Measurements from ENCODE around the gene ACVR1.
A peak's percentile ranks its signal among the peaks of the same experiment; 100 is the strongest.

GRCh38 chr2:157809212-157809611 is 66.9 kb downstream of the ACVR1 start:
- no peak for TF ChIP-seq RARB (CRISPR knock-in tag; IDR thresholded peaks at IDR 0.05)
- TF ChIP-seq ZFP30 (CRISPR knock-in tag; IDR thresholded peaks at IDR 0.05) = no peak
- TF ChIP-seq CSRNP3 (CRISPR knock-in tag; IDR thresholded peaks at IDR 0.05) = no peak
- TF ChIP-seq BACH2 (CRISPR knock-in tag; IDR thresholded peaks at IDR 0.05; ENCODE audit: borderline replicate concordance) = no peak
- peak; percentile 56; the same call in 1 of the 2 replicates for TF ChIP-seq ZFP3 (CRISPR knock-in tag; IDR thresholded peaks at IDR 0.05)
- no peak for TF ChIP-seq ZNF8 (CRISPR knock-in tag; IDR thresholded peaks at IDR 0.05)
- peak; percentile 40; the same call in 1 of the 2 replicates for TF ChIP-seq TOX (CRISPR knock-in tag; IDR thresholded peaks at IDR 0.05; ENCODE audit: borderline replicate concordance)
- no peak for TF ChIP-seq GLIS3 (CRISPR knock-in tag; IDR thresholded peaks at IDR 0.05)
- TF ChIP-seq ZNF565 (CRISPR knock-in tag; conservative IDR thresholded peaks at IDR 0.05; ENCODE audit: low read depth) = no peak
- TF ChIP-seq SNAI2 (CRISPR knock-in tag; IDR thresholded peaks at IDR 0.05) = 0 out of 2 replicates have a peak, but pooled peaks have one; percentile 56
- TF ChIP-seq PATZ1 (CRISPR knock-in tag; IDR thresholded peaks at IDR 0.05; ENCODE audit: borderline replicate concordance) = peak; percentile 65; the same call in 1 of the 2 replicates

All from SK-N-SH treated with all-trans-retinoic acid at 6 μM for 48 hours (cell line).